ENCODE measurements around the gene ANKRD34C. TPM values are rescaled to one million over a fixed set of nuclear protein-coding genes. Genes with fewer than 3 reads are reported as not detected.
A peak's percentile ranks its signal among the peaks of the same experiment; 100 is the strongest.
"Not testable (repeated sequence)": the region's sequence is repeated elsewhere in the genome, so short reads cannot be mapped to it uniquely, and the experiment has no call there.

The ANKRD34C gene
- total RNA-seq, 1 donor from 2014 or later = not detected

- H3K27me3 Mint-ChIP-seq (ENCODE audit: low read depth) = no peaks in the 10 kb centered on the region
- no peaks in the 10 kb centered on the region for H3K9me3 Mint-ChIP-seq
- H3K36me3 Mint-ChIP-seq = peaks cover 74% of the 10 kb centered on the region
- no peak overlapping the region for H3K4me3 Mint-ChIP-seq
- TF ChIP-seq CTCF (IDR thresholded peaks at IDR 0.05; ENCODE audit: unreplicated experiment) = no peak
- DNase-seq (ENCODE audit: low spot score in 2 of 2, unreplicated experiment in 2 of 2) = no peak
- no peak overlapping the region for H3K27ac Mint-ChIP-seq
- H3K4me1 Mint-ChIP-seq = peaks cover 16% of the 10 kb centered on the region
Observed at GRCh38 chr15:79316864-79317263, 34.3 kb downstream of the ANKRD34C start.

GRCh38 chr15:79319973-79320372, 37.5 kb downstream of the ANKRD34C start:
- peaks cover 73% of the 10 kb centered on the region for H3K36me3 Mint-ChIP-seq
- H3K4me3 Mint-ChIP-seq; H3K27me3 Mint-ChIP-seq (ENCODE audit: low read depth); H3K4me1 Mint-ChIP-seq; DNase-seq (ENCODE audit: low spot score in 2 of 2, unreplicated experiment in 2 of 2); H3K27ac Mint-ChIP-seq; H3K9me3 Mint-ChIP-seq: not testable (repeated sequence)

GRCh38 chr15:79321876-79322275, 39.4 kb downstream of the ANKRD34C start:
- no peaks in the 10 kb centered on the region for H3K9me3 Mint-ChIP-seq
- no peak for DNase-seq (ENCODE audit: low spot score in 2 of 2, unreplicated experiment in 2 of 2)
- no peak for TF ChIP-seq CTCF (IDR thresholded peaks at IDR 0.05; ENCODE audit: unreplicated experiment)
- H3K27me3 Mint-ChIP-seq (ENCODE audit: low read depth) = no peaks in the 10 kb centered on the region
- no peak overlapping the region for H3K27ac Mint-ChIP-seq
- no peak overlapping the region for H3K4me3 Mint-ChIP-seq
- peaks cover 65% of the 10 kb centered on the region for H3K36me3 Mint-ChIP-seq
- no peaks in the 10 kb centered on the region for H3K4me1 Mint-ChIP-seq

GRCh38 chr15:79322306-79322705, 39.8 kb downstream of the ANKRD34C start:
- Mint-ChIP-seq H3K27ac (no peak overlapping the region), H3K9me3 (no peaks in the 10 kb centered on the region), H3K27me3 (ENCODE audit: low read depth) (no peaks in the 10 kb centered on the region), H3K4me1 (no peaks in the 10 kb centered on the region), H3K4me3 (no peak overlapping the region), H3K36me3 (peaks cover 63% of the 10 kb centered on the region)
- no peak for TF ChIP-seq CTCF (IDR thresholded peaks at IDR 0.05; ENCODE audit: unreplicated experiment)
- DNase-seq (ENCODE audit: low spot score in 2 of 2, unreplicated experiment in 2 of 2) = no peak

GRCh38 chr15:79322945-79323344, 40.4 kb downstream of the ANKRD34C start:
- DNase-seq (ENCODE audit: low spot score in 2 of 2, unreplicated experiment in 2 of 2) = no peak
- TF ChIP-seq CTCF (IDR thresholded peaks at IDR 0.05; ENCODE audit: unreplicated experiment) = no peak

GRCh38 chr15:79329171-79329611, 46.7 kb downstream of the ANKRD34C start:
- Mint-ChIP-seq H3K36me3 (peaks cover 13% of the 10 kb centered on the region), H3K27me3 (ENCODE audit: low read depth) (no peaks in the 10 kb centered on the region)

More at GRCh38 chr15:79322945-79323344, 40.4 kb downstream of the ANKRD34C start:
- Mint-ChIP-seq H3K27ac (no peak overlapping the region), H3K4me3 (no peak overlapping the region), H3K9me3 (no peaks in the 10 kb centered on the region), H3K27me3 (ENCODE audit: low read depth) (no peaks in the 10 kb centered on the region), H3K4me1 (no peaks in the 10 kb centered on the region), H3K36me3 (peaks cover 58% of the 10 kb centered on the region)

More at GRCh38 chr15:79329171-79329611, 46.7 kb downstream of the ANKRD34C start:
- DNase-seq (ENCODE audit: low spot score in 2 of 2, unreplicated experiment in 2 of 2) = no peak
- peak overlapping the region; percentile 74 for H3K27ac Mint-ChIP-seq
- H3K9me3 Mint-ChIP-seq = no peaks in the 10 kb centered on the region
- H3K4me1 Mint-ChIP-seq = peaks cover 16% of the 10 kb centered on the region
- TF ChIP-seq CTCF (IDR thresholded peaks at IDR 0.05; ENCODE audit: unreplicated experiment) = no peak
- H3K4me3 Mint-ChIP-seq = no peak overlapping the region

Other genes starting within 250 kb of the ANKRD34C start
- gene RASGRF1, start 191.9 kb upstream of the ANKRD34C start, total RNA-seq = 0.05 to 0.11 TPM (median 0.07 TPM) in 3 replicates
- gene TMED3, start 28.4 kb downstream of the ANKRD34C start, total RNA-seq = 59.1 to 62.9 TPM (median 61.5 TPM) in 3 replicates
- 2.2 to 2.6 TPM (median 2.4 TPM) in 3 replicates for gene MINAR1, start 149.6 kb downstream of the ANKRD34C start, total RNA-seq